Endothelial cell of umbilical vein (primary cell): ENCODE data around the gene KCND1. TPM values are rescaled to one million over a fixed set of nuclear protein-coding genes. Genes with fewer than 3 reads are reported as not detected.

ENCODE experiments used
- BruUV-seq: library from RNA; stranded (reverse); fragments of 400-500 nt; replicated peaks from 2 replicates; lab custom pipeline; 2021; lab: Mats Ljungman, UMichigan
- CTCF ChIA-PET: fragments of 300-600, 350-600 bp; sonication (Branson Sonifier 250); formaldehyde crosslinking; loops from one replicate; lab custom pipeline; 2021; ENCODE audit warnings: antibody characterized with exemption, inconsistent platforms; lab: Charles Lee
- POLR2A ChIA-PET: fragments of 300-600, 350-600 bp; sonication (Branson Sonifier 250); formaldehyde crosslinking; loops from one replicate; lab custom pipeline; 2021; ENCODE audit warnings: antibody characterized with exemption, inconsistent platforms; lab: Charles Lee
- DNase-seq: peaks from one replicate; pipeline ENCODE4 v3.0.0-alpha.2; 2011; ENCODE audit warnings: low read depth, low spot score
- FAIRE-seq: peaks from 2 replicates; lab custom pipeline; 2011; peaks lifted over from hg19 to GRCh38; lab: Jason Lieb, UNC
- H2AFZ ChIP-seq: 2 replicates; pipeline ENCODE4 v1.6.0; 2012; ENCODE audit warnings: low read depth, low read length, control low read depth, inconsistent platforms
- H3K27ac ChIP-seq: 2 replicates; pipeline ENCODE4 v1.5.1; 2011; ENCODE audit warnings: low read depth, mild to moderate bottlenecking, control low read depth, low read length, moderate library complexity; ENCODE audit not compliant: insufficient read depth
- H3K27me3 ChIP-seq, 2 experiments: 2 replicates each; pipeline versions ENCODE4 v1.6.0 to v1.6.1; 2011; ENCODE audit warnings: low read length in 2 of 2, mixed read lengths in 1 of 2; ENCODE audit not compliant: control insufficient read depth in 2 of 2, insufficient read depth in 2 of 2
- H3K36me3 ChIP-seq, 2 experiments: 2 replicates in 1 of 2; 3 replicates in 1 of 2; pipeline ENCODE4 v1.5.1; 2011; ENCODE audit warnings: low read length in 2 of 2, mild to moderate bottlenecking in 1 of 2, moderate library complexity in 1 of 2; ENCODE audit not compliant: control insufficient read depth in 2 of 2, insufficient read depth in 2 of 2; ENCODE audit errors: extremely low read depth in 1 of 2
- H3K4me1 ChIP-seq: 3 replicates; pipeline ENCODE4 v1.5.1; 2011; ENCODE audit warnings: mild to moderate bottlenecking, low read length; ENCODE audit not compliant: control insufficient read depth, insufficient read depth; ENCODE audit errors: extremely low read depth
- H3K4me2 ChIP-seq: 2 replicates; pipeline ENCODE4 v1.6.1; 2011; ENCODE audit warnings: low read length, control low read depth, mixed read lengths; ENCODE audit not compliant: insufficient read depth
- H3K4me3 ChIP-seq, 3 experiments: fragments of 200-600 bp in 1 of 3; sonication (generic), shearing (Covaris generic) in 1 of 3; replicated peaks in 1 of 3; 2 replicates each; pipeline ENCODE4 v1.5.1; 2011 to 2016; ENCODE audit warnings: control low read depth in 3 of 3, low read length in 3 of 3, mild to moderate bottlenecking in 2 of 3, inconsistent platforms in 1 of 3, low read depth in 1 of 3, moderate library complexity in 1 of 3; ENCODE audit not compliant: insufficient read depth in 1 of 3
- H3K79me2 ChIP-seq: 2 replicates; pipeline ENCODE4 v1.6.0; 2012; ENCODE audit warnings: low read length, inconsistent platforms; ENCODE audit not compliant: control insufficient read depth, insufficient read depth
- H3K9ac ChIP-seq: replicated peaks from 2 replicates; pipeline ENCODE3; 2011; ENCODE audit warnings: low read length, control low read depth; ENCODE audit not compliant: insufficient read depth; ENCODE audit errors: extremely low read depth
- H3K9me1 ChIP-seq: replicated peaks from 3 replicates; pipeline ENCODE4 v1.6.0; 2011; ENCODE audit warnings: mild to moderate bottlenecking, low read length; ENCODE audit not compliant: control insufficient read depth, insufficient read depth; ENCODE audit errors: extremely low read depth
- H3K9me3 ChIP-seq: replicated peaks from 2 replicates; pipeline ENCODE4 v1.5.1; 2012; ENCODE audit warnings: low read length, inconsistent platforms; ENCODE audit not compliant: control insufficient read depth, insufficient read depth
- H4K20me1 ChIP-seq: replicated peaks from 2 replicates; pipeline ENCODE3; 2011; ENCODE audit warnings: mild to moderate bottlenecking, low read length; ENCODE audit not compliant: control insufficient read depth, insufficient read depth; ENCODE audit errors: extremely low read depth
- CTCF ChIP-seq, 2 donors: IDR thresholded peaks; 1 replicate in 1 of 2; 2 replicates in 1 of 2; pipeline ENCODE4 v1.5.1; 2011; ENCODE audit warnings: low read length in 2 of 2, mild to moderate bottlenecking in 2 of 2, moderate library complexity in 2 of 2, control low read depth in 1 of 2, inconsistent platforms in 1 of 2, low read depth in 1 of 2; ENCODE audit not compliant: insufficient read depth in 1 of 2; ENCODE audit errors: extremely low read depth in 1 of 2
- EZH2 ChIP-seq: IDR thresholded peaks from 2 replicates; pipeline ENCODE4 v1.6.1; 2012; ENCODE audit warnings: borderline replicate concordance, low read depth, mild to moderate bottlenecking, moderate library complexity, low read length, inconsistent platforms; ENCODE audit not compliant: severe bottlenecking
- FOS ChIP-seq: IDR thresholded peaks from 2 replicates; pipeline ENCODE4 v1.6.1; 2011; ENCODE audit warnings: mild to moderate bottlenecking, low read length, moderate library complexity, borderline replicate concordance; ENCODE audit not compliant: insufficient read depth
- GATA2 ChIP-seq: IDR thresholded peaks from 2 replicates; pipeline ENCODE4 v1.7.0; 2011; ENCODE audit warnings: low read depth, mild to moderate bottlenecking, moderate library complexity, mixed read lengths, low read length; ENCODE audit not compliant: insufficient read length, insufficient read depth
- JUN ChIP-seq: IDR thresholded peaks from 2 replicates; pipeline ENCODE4 v1.6.1; 2011; ENCODE audit warnings: borderline replicate concordance, low read depth; ENCODE audit not compliant: insufficient read length, insufficient read depth
- MYC ChIP-seq: IDR thresholded peaks from one replicate; pipeline ENCODE4 v1.6.1; 2011; ENCODE audit warnings: mild to moderate bottlenecking, low read depth, low read length
- POLR2A ChIP-seq: IDR thresholded peaks from 2 replicates; pipeline ENCODE4 v1.6.1; 2012; ENCODE audit warnings: low read depth, mild to moderate bottlenecking, control low read depth, low read length
- POLR2AphosphoS5 ChIP-seq: IDR thresholded peaks from 2 replicates; pipeline ENCODE4 v1.6.1; 2012; ENCODE audit warnings: low read depth, mild to moderate bottlenecking, control low read depth, low read length, moderate library complexity; ENCODE audit not compliant: insufficient read depth
- dilution Hi-C: fragments of 300-500 bp; cut with MboI; formaldehyde crosslinking; loops from one replicate; pipeline ENCODE4 v1.15.0; 2019; ENCODE audit warnings: low sequenced_read_pairs; ENCODE audit not compliant: extremely low pct_ligation_motif_present
- intact Hi-C: fragments of 100-400 bp; cut with micrococcal nuclease; formaldehyde crosslinking; loops from one replicate; pipeline ENCODE4 v1.10.0; 2022
- polyA plus RNA-seq, 4 experiments: library from polyadenylated mRNA; depleted of rRNA in 3 of 4; stranded (reverse) in 3 of 4; unstranded in 1 of 4; fragments of >200 nt; gene quantifications; 2 replicates each; pipeline versions ENCODE4 v1.2.1 to v1.2.3, GENCODE V29; 2011 to 2012; ENCODE audit warnings: missing spikeins in 1 of 4
- total RNA-seq: library from RNA; stranded (reverse); gene quantifications from 2 replicates; pipeline ENCODE4 v1.2.3, GENCODE V29; 2021
- TF ChIP-seq, protein P1 (sequence below): IDR thresholded peaks from 2 replicates; pipeline ENCODE4 v1.6.1; 2011; ENCODE audit not compliant: insufficient read depth, insufficient read length

KCND1 gene
- total and polyA plus RNA-seq, 2 donors (not counting 3 experiments of a cell fraction or from before 2014, with no cell fraction given), result 0.54 to 1.3 TPM

- TF ChIP-seq JUN (no peak), CTCF (IDR thresholded peaks at IDR 0.05; ENCODE audit: extremely low read depth in 1 of 2, insufficient read depth in 1 of 2, low read depth in 1 of 2, low read length in 2 of 2) (peak; percentile 61 to 69)
- intact Hi-C loops, result loop anchor here (5.0 kb wide), 1 partner anchor 298 kb away; no protein-coding TSS in a partner anchor
- CTCF ChIA-PET, result interaction anchor here (0.7 to 1.4 kb wide), 4 partner anchors 26 to 314 kb away, joined by 3 to 9 read pairs (median 5); no protein-coding TSS in a partner anchor
- BruUV-seq, result no TSS peak
- no peaks in the 10 kb centered on the region for H3K4me1 ChIP-seq
- H2AFZ ChIP-seq, result no peak overlapping the region
- DNase-seq (peak; percentile 32), FAIRE-seq (peak; percentile 76)
- H3K9ac ChIP-seq, result no peak overlapping the region
- no peak overlapping the region for H3K27ac ChIP-seq
- H3K9me3 ChIP-seq, result no peaks in the 10 kb centered on the region
- H3K4me3 ChIP-seq, result no peak overlapping the region
- POLR2A ChIA-PET, result no interaction called here
- no peaks in the 10 kb centered on the region for H3K9me1 ChIP-seq
- dilution Hi-C loops, result no loop called here
- no peak overlapping the region for H3K4me2 ChIP-seq
- no peaks in the 10 kb centered on the region for H3K27me3 ChIP-seq
- no peaks in the 10 kb centered on the region for H4K20me1 ChIP-seq
- H3K79me2 ChIP-seq, result peaks cover 31% of the 10 kb centered on the region
- peaks cover 0 to 9% of the 10 kb centered on the region in 2 experiments for H3K36me3 ChIP-seq
Observed at GRCh38 chrX:48945517-48946348, 25.9 kb downstream of the KCND1 start.

DNA sequence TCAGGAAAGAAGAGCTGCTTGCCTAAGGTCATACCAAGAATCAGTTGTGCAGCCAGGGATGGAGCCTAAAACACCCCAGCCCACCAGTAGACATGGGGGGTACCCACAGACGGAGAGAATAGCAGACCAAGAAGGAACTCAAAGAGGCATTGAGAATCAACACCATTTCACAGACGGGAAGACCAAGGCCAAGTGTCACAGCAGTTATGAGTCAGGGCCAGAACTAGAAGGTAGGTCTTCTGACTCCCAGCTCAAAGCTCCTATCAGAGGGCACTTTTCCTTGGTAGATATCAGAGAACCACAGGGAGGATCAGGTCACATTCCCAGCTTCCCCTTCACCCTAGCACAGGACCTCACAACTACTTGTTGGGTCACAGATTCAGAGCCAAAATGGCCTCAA lies 28.7 kb downstream of the KCND1 start:
- H3K27ac ChIP-seq, result no peak overlapping the region
- dilution Hi-C loops (no loop called here), intact Hi-C loops (no loop called here)
- H3K9ac ChIP-seq, result no peak overlapping the region
- H3K4me3 ChIP-seq, result no peak overlapping the region
- no TSS peak for BruUV-seq
- H3K9me1 ChIP-seq, result no peaks in the 10 kb centered on the region
- H4K20me1 ChIP-seq, result no peaks in the 10 kb centered on the region
- H3K27me3 ChIP-seq, result no peaks in the 10 kb centered on the region
- no peak overlapping the region for H3K4me2 ChIP-seq
- no peaks in the 10 kb centered on the region for H3K9me3 ChIP-seq
- CTCF ChIA-PET, result no interaction called here
- TF ChIP-seq POLR2A (no peak), GATA2 (no peak), MYC (no peak), FOS (no peak), POLR2AphosphoS5 (no peak), EZH2 (no peak), JUN (no peak), CTCF (IDR thresholded peaks at IDR 0.05; ENCODE audit: extremely low read depth in 1 of 2, insufficient read depth in 1 of 2, low read depth in 1 of 2, low read length in 2 of 2) (no peak)
- TF ChIP-seq, protein P1, sequence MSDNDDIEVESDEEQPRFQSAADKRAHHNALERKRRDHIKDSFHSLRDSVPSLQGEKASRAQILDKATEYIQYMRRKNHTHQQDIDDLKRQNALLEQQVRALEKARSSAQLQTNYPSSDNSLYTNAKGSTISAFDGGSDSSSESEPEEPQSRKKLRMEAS, result no peak
- no peak overlapping the region for H2AFZ ChIP-seq
- DNase-seq (no peak), FAIRE-seq (no peak)
- POLR2A ChIA-PET, result no interaction called here
- peaks cover 0 to 16% of the 10 kb centered on the region in 2 experiments for H3K36me3 ChIP-seq
- no peaks in the 10 kb centered on the region for H3K4me1 ChIP-seq
- H3K79me2 ChIP-seq, result peaks cover 45% of the 10 kb centered on the region
